ENCODE data around the gene ENPP6.

ENPP6 gene

GRCh38 chr4:184217634-184218033 is at the start of gene ENPP6:
ENPP6 (minus strand) TSS chr4:184217873; CDS start chr4:184217819, 54 bp downstream.
- DNase-seq, result no peak

DNA sequence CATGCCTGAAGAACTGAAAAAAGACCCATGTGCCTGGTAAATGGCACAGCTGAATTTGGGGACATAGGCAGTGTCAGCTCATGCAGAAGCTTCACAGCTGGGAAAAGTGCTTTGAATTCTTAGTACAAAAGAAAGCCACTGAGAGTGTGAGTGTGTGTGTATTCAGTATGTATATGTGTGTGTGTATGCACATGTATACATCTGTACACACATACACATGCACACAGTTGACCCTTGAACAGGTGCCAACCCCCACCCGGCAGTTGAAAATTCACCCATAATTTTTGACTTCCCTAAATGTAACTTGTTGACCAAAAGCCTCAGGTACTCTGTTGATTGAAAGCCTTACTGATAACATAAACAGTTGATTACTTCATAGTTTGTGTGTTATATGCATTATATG is 49.5 kb upstream of the ENPP6 start:
- DNase-seq, result no peak

GRCh38 chr4:184265546-184266351 is 48.1 kb upstream of the ENPP6 start:
- DNase-seq, result no peak

DNA sequence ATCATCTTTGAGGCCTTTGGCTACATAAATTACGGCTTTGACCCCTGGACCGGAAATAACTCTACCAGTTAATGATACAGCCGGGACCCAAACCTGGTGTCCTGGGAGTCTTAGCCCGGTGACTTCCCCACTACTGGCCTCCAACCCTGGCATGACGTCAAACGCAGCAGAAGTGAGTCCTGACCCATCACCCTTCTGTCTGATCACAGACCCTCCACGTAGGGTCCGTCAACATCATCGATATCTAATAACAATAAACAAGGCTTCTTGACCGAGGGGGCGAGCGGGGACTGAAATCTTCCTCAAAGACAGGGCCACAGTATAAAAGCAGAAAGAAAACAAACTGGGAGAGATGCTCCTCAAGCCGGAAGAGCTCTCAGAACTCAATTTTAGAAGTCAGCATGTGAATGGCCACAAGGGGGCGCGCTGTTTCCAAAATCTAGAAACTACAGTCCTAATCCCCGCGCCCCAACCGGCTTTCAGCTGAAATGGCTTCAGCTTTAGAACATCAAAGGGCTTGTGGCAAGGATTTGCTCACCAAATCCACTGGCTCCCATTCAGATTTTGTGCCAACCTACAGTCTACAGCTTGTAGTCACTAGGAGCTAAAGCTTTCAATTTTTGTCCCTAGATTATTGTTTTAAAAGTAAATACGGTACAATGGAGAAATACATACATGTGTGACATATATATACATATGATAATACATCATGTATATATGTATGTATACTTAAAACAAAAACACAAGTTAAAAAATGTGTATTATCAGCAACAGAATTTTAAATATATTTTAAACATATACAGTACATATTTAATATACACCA is 46.4 kb upstream of the ENPP6 start:
- DNase-seq, result peak; percentile 84 to 97 (median 90)

GRCh38 chr4:184263461-184263860 is 45.8 kb upstream of the ENPP6 start:
- no peak for DNase-seq

- DNase-seq, result no peak
These were observed 45.2 kb upstream of the ENPP6 start for GRCh38 chr4:184262901-184263300.

GRCh38 chr4:184261246-184261645 is 43.6 kb upstream of the ENPP6 start:
- no peak for DNase-seq

GRCh38 chr4:184259866-184260265 is 42.2 kb upstream of the ENPP6 start:
- no peak for DNase-seq

DNA sequence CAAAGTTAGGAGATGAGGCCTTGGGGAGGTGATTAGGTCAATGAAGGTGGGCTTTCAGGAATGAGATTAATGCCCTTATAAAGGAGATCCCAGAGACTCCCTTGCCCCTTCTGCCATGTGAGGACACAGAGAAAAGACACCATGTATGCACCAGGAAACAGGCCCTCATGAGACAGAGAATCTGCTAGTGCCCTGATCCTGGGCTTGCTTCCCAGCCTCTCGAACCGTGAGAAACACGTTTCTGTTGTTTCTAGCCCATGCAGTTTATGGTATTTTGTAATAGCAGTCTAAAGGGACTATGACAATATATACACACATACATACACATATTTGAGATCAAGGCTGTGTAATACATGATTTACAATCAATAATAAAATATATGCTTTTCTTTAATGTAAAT is 41.4 kb upstream of the ENPP6 start:
- no peak for DNase-seq

- DNase-seq, result no peak
These were observed 38.4 kb upstream of the ENPP6 start for GRCh38 chr4:184255871-184256642.

DNA sequence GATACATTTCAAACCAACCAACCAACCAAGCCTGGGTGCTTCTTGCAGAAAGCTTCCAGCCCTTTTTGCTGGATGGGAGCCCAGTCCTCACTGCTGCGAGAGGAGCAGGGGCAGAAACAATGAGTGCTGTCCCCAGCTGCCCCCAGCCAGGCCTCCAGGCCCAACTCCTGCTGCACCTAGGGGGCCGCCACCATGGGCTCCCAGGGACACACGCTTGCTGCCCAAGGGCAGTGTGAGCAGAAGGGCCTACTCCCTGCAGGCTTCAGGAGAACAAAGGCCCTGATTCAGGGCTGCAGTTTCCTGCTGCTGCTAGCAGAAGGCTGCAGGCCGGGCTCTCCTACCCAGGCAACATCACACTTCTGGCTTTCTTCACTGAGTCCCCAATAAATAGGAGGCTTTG is 37.7 kb upstream of the ENPP6 start:
- no peak for DNase-seq

DNA sequence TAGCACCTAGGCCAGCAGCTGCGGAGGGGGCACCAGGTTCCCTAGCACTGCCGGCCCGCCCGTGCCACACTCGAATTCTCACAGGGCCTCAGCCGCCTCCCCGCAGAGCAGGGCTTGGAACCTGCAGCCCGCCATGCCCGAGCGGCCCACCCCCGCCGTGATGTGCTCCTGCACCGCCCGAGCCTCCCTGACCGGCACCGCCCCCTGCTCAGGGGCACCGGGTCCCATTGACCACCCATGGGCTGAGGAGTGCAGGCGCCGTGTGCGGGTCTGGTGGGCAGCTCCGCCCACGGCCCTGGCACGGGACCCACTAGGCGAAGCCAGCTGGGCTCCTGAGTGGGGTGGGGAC is 35.4 kb upstream of the ENPP6 start:
- DNase-seq, result no peak

DNA sequence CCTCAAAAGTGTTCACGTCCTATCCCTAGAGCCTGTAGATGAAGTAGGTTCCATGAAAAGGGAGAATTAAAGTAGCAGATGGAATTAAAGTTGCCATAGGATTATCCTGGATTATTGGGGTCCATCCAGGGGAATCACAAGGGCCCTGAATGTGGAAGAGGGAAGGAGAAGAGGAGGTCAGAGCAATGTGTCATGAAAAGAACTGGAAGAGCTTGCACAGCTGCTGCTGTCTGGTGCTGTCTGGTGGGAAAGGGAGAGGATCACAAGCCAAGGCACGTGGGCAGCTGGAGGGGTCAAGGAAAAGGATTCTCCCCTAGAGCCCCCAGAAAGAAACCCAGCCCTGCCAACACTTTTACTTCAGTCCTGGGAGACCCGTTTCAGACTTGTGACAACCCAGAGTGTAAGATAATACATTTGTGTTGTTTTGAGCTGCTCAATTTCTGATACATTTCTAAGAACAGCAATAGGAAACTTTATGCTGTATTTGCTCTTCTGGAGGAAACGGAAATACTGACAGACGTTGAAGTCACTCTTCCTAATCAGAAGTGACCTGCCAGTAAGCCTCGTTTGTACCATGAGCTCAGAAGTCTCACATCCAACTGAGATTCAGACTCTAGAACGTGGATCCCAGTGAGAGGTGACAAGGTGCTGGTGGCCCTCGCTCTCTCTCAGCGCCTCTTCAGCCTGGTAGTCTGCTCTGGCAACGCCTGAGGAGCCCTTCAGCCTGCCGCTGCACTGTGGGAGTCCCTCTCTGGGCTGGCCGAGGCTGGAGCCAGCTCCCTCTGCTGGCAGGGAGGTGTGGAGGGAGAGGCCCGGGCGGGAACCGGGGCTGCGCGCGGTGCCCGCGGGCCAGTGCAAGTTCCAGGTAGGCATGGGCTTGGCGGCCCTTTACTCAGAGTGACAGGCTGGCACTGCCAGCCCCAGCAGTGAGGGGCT is 34.7 kb upstream of the ENPP6 start:
- no peak for DNase-seq

- DNase-seq, result no peak
These were observed 34.0 kb upstream of the ENPP6 start for GRCh38 chr4:184251670-184251980.

GRCh38 chr4:184250795-184251669 is 33.4 kb upstream of the ENPP6 start:
- DNase-seq, result no peak

DNA sequence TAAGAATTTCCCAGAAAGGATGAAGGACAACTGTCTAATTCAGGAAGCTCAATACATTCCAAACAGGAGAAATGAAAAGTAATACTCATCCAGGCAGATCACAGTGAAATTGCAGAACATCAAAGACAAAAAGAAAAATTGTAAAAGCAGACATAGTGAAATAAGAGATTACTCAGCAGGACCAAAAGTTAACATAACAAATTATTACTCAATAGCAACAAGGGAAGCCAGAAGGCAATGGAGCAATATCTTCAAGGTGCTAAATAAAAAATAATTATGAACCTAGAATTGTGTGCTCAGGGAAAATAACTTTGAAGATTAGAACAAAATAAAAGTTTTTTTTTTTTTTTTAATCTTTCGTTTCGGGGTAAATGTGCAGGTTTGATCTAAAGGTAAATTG is 30.5 kb upstream of the ENPP6 start:
- no peak for DNase-seq

DNA sequence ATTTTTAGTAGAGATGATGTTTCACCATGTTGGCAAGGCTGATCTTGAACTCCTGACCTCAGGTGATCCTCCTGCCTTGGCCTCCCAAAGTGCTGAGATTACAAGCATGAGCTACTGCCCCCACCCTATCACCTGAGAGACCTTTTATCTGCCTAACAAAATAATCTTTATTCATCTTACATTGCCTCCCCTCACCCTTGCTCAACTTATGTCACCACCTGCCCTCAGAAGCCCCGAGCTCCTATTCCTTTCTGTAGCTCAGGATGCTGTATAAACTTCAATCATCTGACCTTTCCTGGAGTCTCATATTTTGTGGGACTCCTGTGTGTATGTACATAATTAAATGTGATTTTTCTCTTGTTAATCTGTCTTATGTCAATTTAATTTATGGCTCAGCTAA is 29.7 kb upstream of the ENPP6 start:
- no peak for DNase-seq

DNA sequence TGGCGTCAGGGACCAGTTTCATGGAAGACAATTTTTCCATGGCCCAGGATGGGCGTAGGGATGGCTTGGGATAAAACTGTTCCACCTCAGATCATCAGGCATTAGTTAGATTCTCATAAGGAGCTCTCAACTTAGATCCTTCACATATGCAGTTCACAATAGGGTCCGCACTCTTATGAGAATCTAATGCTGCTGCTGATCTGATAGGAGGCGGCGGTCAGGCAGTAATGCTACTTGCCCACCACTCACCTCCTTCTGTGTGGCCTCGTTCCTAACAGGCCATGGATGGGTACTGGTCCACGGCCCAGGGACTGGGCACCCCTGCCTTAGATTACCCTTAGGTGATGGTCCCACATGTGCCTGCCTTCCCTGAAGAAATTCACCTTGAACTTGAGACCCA is 28.8 kb upstream of the ENPP6 start:
- DNase-seq, result no peak

DNA sequence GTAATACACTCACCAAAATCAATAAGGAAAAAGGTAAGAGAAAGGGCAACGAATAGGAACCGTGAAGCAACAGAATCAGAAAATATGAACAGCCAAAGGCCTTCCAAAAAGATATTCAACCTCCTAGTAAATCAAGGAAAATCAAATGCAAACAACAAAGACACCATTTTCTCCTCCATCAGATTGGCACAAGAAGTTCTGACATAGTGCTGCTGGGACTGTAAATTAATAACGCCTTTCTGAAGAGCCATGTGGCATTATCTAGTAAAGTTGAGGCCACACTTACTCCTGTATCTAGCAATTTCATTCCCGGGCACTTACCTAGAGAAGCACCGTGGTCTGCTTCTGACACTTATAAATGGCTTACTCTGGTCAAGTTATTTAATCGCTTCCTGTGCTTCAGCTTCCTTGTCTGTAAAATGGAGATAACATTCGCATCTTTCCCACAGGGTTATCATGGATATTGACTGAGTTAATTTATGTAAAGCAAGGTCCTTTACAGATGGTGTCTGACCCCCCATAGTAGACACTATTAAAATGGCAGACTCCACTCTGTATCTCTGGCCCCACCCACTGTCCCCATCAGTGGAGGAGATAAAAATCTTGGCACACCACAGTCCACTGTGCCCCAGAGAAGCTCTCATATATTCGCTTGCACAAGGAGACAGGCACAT is 20.5 kb upstream of the ENPP6 start:
- no peak for DNase-seq

- DNase-seq, result no peak
These were observed 19.9 kb upstream of the ENPP6 start for GRCh38 chr4:184237612-184238011.

DNA sequence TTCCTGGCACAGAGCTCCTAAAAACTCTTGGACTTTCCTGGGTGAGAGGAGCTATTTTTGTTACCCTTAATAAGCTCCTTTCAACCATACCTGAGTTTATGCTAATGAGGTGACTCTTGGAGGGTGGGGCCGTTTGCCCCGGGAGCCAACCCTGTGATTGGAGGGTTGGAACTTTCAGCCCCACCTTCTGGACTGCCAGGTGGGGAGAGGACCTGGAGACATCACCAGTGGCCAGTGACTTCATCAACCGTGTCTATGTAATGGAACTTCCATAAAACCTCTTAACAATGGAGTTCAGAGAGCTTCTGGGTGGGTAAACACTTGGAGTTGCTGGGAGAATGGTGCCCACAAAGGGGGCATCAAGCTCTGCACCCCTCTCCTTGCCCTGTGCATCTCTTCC is 17.9 kb upstream of the ENPP6 start:
- DNase-seq, result no peak
